HEK293T (cell line): ENCODE results near the gene FDX1.

Source experiments
- CTCF ChIA-PET: fragments of 350-600 bp; formaldehyde crosslinking; extraction: SDS; loops from one replicate; lab custom pipeline; 2021; ENCODE audit warnings: antibody characterized with exemption, inconsistent platforms; lab: Yijun Ruan, JAX
- POLR2A ChIA-PET: fragments of 350-600 bp; formaldehyde crosslinking; extraction: SDS; loops from one replicate; lab custom pipeline; 2020; ENCODE audit warnings: antibody characterized with exemption, inconsistent platforms; lab: Yijun Ruan, JAX
- DNase-seq: peaks from one replicate; pipeline ENCODE4 v3.0.0; 2012; ENCODE audit warnings: mixed read lengths; ENCODE audit errors: extremely low spot score
- ARNT ChIP-seq: fragments of 450-650 bp; IDR thresholded peaks from 2 replicates; pipeline ENCODE4 v1.6.1; 2017; ENCODE audit warnings: mild to moderate bottlenecking
- BHLHE40 ChIP-seq: fragments of 450-650 bp; IDR thresholded peaks from 2 replicates; pipeline ENCODE4 v1.6.1; 2016; ENCODE audit warnings: mild to moderate bottlenecking, moderate library complexity, borderline replicate concordance
- CTBP1 ChIP-seq: fragments of 450-650 bp; IDR thresholded peaks from 2 replicates; pipeline ENCODE4 v1.6.1; 2016; ENCODE audit warnings: borderline replicate concordance
- ELF4 ChIP-seq: fragments of 450-650 bp; IDR thresholded peaks from 2 replicates; pipeline ENCODE4 v1.6.1; 2017; ENCODE audit warnings: antibody characterized with exemption
- FOXA1 ChIP-seq: fragments of 450-650 bp; IDR thresholded peaks from 2 replicates; pipeline ENCODE4 v1.6.1; 2016; ENCODE audit warnings: mild to moderate bottlenecking
- FOXK2 ChIP-seq: fragments of 450-650 bp; IDR thresholded peaks from 2 replicates; pipeline ENCODE4 v1.6.1; 2016; ENCODE audit warnings: mild to moderate bottlenecking
- FOXM1 ChIP-seq: fragments of 450-650 bp; IDR thresholded peaks from 2 replicates; pipeline ENCODE4 v1.6.1; 2017; ENCODE audit warnings: mild to moderate bottlenecking, borderline replicate concordance
- HDGF ChIP-seq: fragments of 450-650 bp; IDR thresholded peaks from 2 replicates; pipeline ENCODE4 v1.6.1; 2017; ENCODE audit warnings: antibody characterized with exemption, borderline replicate concordance
- L3MBTL2 ChIP-seq: fragments of 450-650 bp; conservative IDR thresholded peaks from 2 replicates; pipeline ENCODE4 v1.6.1; 2016; ENCODE audit warnings: mild to moderate bottlenecking
- LEF1 ChIP-seq: fragments of 450-650 bp; IDR thresholded peaks from 2 replicates; pipeline ENCODE4 v1.6.1; 2017; ENCODE audit warnings: mild to moderate bottlenecking, borderline replicate concordance
- NFRKB ChIP-seq: fragments of 450-650 bp; IDR thresholded peaks from 2 replicates; pipeline ENCODE4 v1.6.1; 2016; ENCODE audit warnings: mild to moderate bottlenecking, moderate library complexity
- PKNOX1 ChIP-seq: fragments of 450-650 bp; IDR thresholded peaks from 2 replicates; pipeline ENCODE4 v1.6.1; 2016
- SP1 ChIP-seq: fragments of 450-650 bp; IDR thresholded peaks from 2 replicates; pipeline ENCODE4 v1.6.1; 2017
- SUZ12 ChIP-seq: fragments of 450-650 bp; IDR thresholded peaks from 2 replicates; pipeline ENCODE4 v1.6.1; 2016; ENCODE audit warnings: mild to moderate bottlenecking
- TARDBP ChIP-seq: fragments of 450-650 bp; IDR thresholded peaks from 2 replicates; pipeline ENCODE4 v1.6.1; 2016
- ZNF384 ChIP-seq: fragments of 450-650 bp; IDR thresholded peaks from 2 replicates; pipeline ENCODE4 v1.6.1; 2016

Gene FDX1

GRCh38 chr11:110454609-110455008 is 24.9 kb downstream of the FDX1 start:
- POLR2A ChIA-PET: no interaction called here
- DNase-seq: no peak
- TF ChIP-seq SP1 (no peak), L3MBTL2 (no peak), FOXA1 (no peak), ARNT (no peak), LEF1 (no peak), ZNF384 (no peak), NFRKB (no peak), CTBP1 (no peak), BHLHE40 (no peak), TARDBP (no peak), PKNOX1 (no peak), FOXM1 (no peak), HDGF (no peak)
- CTCF ChIA-PET: no interaction called here

- CTCF ChIA-PET: no interaction called here
- no peak for DNase-seq
- TF ChIP-seq ZNF384: no peak
- no peak for TF ChIP-seq ARNT
- no peak for TF ChIP-seq LEF1
- no peak for TF ChIP-seq FOXA1
- TF ChIP-seq L3MBTL2: no peak
- no peak for TF ChIP-seq SP1
- no peak for TF ChIP-seq ELF4
- TF ChIP-seq PKNOX1: no peak
- no peak for TF ChIP-seq SUZ12
- no peak for TF ChIP-seq BHLHE40
- TF ChIP-seq CTBP1: no peak
- TF ChIP-seq HDGF: no peak
- TF ChIP-seq NFRKB: no peak
- no peak for TF ChIP-seq FOXM1
- POLR2A ChIA-PET: no interaction called here
Observed at GRCh38 chr11:110455718-110456117, 26.0 kb downstream of the FDX1 start.

- TF ChIP-seq ZNF384 (no peak), TARDBP (no peak), FOXM1 (no peak), PKNOX1 (no peak), L3MBTL2 (no peak), ELF4 (no peak), BHLHE40 (no peak), NFRKB (no peak), HDGF (no peak), FOXA1 (no peak), FOXK2 (no peak), SUZ12 (no peak), LEF1 (no peak), ARNT (no peak), SP1 (no peak)
- POLR2A ChIA-PET: no interaction called here
Observed at GRCh38 chr11:110463153-110463552, 33.4 kb downstream of the FDX1 start.

GRCh38 chr11:110465231-110465630 is 35.5 kb downstream of the FDX1 start:
- no peak for TF ChIP-seq ZNF384
- TF ChIP-seq SP1: no peak
- no peak for TF ChIP-seq LEF1
- no peak for TF ChIP-seq TARDBP
- TF ChIP-seq ELF4: no peak
- no peak for TF ChIP-seq CTBP1
- no peak for TF ChIP-seq FOXA1
- TF ChIP-seq PKNOX1: no peak
- no peak for TF ChIP-seq NFRKB
- TF ChIP-seq FOXM1: no peak
- TF ChIP-seq L3MBTL2: no peak
- TF ChIP-seq SUZ12: no peak
- TF ChIP-seq BHLHE40: no peak
- TF ChIP-seq ARNT: no peak
- no peak for TF ChIP-seq FOXK2
- no peak for TF ChIP-seq HDGF
- CTCF ChIA-PET: interaction anchor here (0.6 to 1.7 kb wide), 3 partner anchors 14 to 982 kb away, joined by 3 to 8 read pairs (median 3); no protein-coding TSS in a partner anchor
- DNase-seq: no peak
- POLR2A ChIA-PET: no interaction called here

More at GRCh38 chr11:110463153-110463552, 33.4 kb downstream of the FDX1 start:
- peak; percentile 33 for DNase-seq
- CTCF ChIA-PET: interaction anchor here (1.1 kb wide), 1 partner anchor 767 kb away, joined by 3 read pairs; no protein-coding TSS in a partner anchor

- DNase-seq: no peak
- POLR2A ChIA-PET: no interaction called here
- CTCF ChIA-PET: interaction anchor here (1.0 kb wide), 1 partner anchor 38 kb away, joined by 3 read pairs; the partner anchor contains the start of gene FDX1
- TF ChIP-seq HDGF (no peak), ELF4 (no peak), CTBP1 (no peak), TARDBP (no peak), LEF1 (no peak), FOXM1 (no peak), BHLHE40 (no peak), NFRKB (no peak), FOXA1 (no peak)
Observed at GRCh38 chr11:110467556-110467955, 37.8 kb downstream of the FDX1 start.

GRCh38 chr11:110468121-110468520 is 38.4 kb downstream of the FDX1 start:
- DNase-seq: no peak
- no peak for TF ChIP-seq TARDBP
- no peak for TF ChIP-seq HDGF
- no peak for TF ChIP-seq PKNOX1
- no peak for TF ChIP-seq FOXK2
- TF ChIP-seq SUZ12: no peak
- no peak for TF ChIP-seq SP1
- TF ChIP-seq ELF4: no peak
- no peak for TF ChIP-seq L3MBTL2
- TF ChIP-seq FOXM1: no peak
- no peak for TF ChIP-seq ARNT
- no peak for TF ChIP-seq ZNF384
- TF ChIP-seq BHLHE40: no peak
- no peak for TF ChIP-seq NFRKB
- TF ChIP-seq FOXA1: no peak
- CTCF ChIA-PET: no interaction called here
- POLR2A ChIA-PET: no interaction called here
